Measurements from ENCODE around the gene TBC1D16.

TBC1D16 gene

DNA sequence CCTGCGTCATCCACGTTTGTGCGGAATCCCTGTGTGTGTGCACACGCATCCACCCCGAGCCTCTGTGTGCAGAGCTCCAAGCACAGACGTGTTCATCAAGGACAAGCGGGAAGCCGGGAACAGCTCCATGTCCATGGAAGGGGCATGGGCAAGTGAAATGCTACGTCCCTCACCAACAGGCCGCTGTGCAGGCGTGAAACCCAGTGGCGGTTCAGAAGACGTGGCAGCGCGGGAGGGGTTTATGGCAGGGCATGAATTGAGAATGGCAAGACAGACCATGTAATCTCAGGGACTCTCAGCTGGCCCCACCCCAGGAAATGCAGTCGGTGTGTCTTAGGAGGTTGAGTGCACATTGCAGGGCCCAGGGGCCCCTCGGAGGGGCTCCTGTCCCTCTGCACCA is 52.7 kb downstream of the TBC1D16 start:
- FAIRE-seq, result no peak
- no peak for TF ChIP-seq POLR2AphosphoS5 (IDR thresholded peaks at IDR 0.05; ENCODE audit: low read depth, low read length)
- TF ChIP-seq TAF1 (IDR thresholded peaks at IDR 0.05; ENCODE audit: borderline replicate concordance, low read depth, low read length), result no peak

DNA sequence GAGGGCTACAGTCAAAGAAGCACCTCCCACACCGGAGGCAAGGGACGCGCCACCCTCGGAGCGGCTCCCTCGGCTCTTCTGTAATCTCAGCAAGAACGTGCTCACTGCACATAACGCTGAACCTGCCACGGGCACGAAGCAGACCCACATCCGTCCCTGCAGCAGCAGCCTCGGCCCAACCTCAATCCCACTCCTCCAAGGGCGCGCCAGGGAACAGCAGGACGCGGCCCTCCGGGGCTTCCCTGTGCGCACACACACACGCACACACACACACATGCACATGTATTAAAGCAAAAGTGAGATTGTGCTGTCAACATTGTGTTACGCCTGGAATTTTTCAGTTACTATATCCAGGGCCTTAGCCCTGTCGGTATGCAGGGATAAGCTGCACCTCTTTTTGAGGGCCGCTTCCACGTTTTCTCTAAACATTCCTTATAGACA is 54.0 kb downstream of the TBC1D16 start:
- FAIRE-seq (no peak), DNase-seq (ENCODE audit: insufficient read length) (no peak)
- TF ChIP-seq POLR2AphosphoS5 (IDR thresholded peaks at IDR 0.05; ENCODE audit: low read depth, low read length) (no peak), POLR2A (IDR thresholded peaks at IDR 0.05; ENCODE audit: low read depth, low read length) (no peak), TAF1 (IDR thresholded peaks at IDR 0.05; ENCODE audit: borderline replicate concordance, low read depth, low read length) (no peak)

More for the DNA sequence above, 52.7 kb downstream of the TBC1D16 start:
- no peak for DNase-seq (ENCODE audit: insufficient read length)

DNA sequence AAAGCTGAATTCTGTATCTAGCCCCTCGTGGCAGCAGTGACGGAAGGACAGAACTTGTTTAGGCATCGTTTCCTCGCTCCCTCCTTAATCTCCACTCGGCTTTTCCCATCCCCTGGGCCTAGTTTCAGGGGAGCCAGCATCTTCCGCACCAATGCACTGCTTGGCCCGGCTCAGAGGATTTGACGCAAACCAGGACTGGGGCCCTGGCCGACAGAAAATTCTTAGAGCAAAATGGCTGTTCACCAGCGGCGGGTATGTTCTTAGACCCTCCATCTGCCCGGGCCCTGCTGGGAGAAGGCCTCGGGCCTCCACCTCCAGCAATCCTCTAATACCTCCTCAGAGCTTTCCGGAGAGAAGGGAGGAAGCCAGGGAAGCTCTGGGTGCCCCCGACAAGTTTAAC is 54.6 kb downstream of the TBC1D16 start:
- FAIRE-seq, result no peak
- no peak for DNase-seq (ENCODE audit: insufficient read length)
- no peak for TF ChIP-seq POLR2AphosphoS5 (IDR thresholded peaks at IDR 0.05; ENCODE audit: low read depth, low read length)
- no peak for TF ChIP-seq POLR2A (IDR thresholded peaks at IDR 0.05; ENCODE audit: low read depth, low read length)
- TF ChIP-seq TAF1 (IDR thresholded peaks at IDR 0.05; ENCODE audit: borderline replicate concordance, low read depth, low read length), result no peak

DNA sequence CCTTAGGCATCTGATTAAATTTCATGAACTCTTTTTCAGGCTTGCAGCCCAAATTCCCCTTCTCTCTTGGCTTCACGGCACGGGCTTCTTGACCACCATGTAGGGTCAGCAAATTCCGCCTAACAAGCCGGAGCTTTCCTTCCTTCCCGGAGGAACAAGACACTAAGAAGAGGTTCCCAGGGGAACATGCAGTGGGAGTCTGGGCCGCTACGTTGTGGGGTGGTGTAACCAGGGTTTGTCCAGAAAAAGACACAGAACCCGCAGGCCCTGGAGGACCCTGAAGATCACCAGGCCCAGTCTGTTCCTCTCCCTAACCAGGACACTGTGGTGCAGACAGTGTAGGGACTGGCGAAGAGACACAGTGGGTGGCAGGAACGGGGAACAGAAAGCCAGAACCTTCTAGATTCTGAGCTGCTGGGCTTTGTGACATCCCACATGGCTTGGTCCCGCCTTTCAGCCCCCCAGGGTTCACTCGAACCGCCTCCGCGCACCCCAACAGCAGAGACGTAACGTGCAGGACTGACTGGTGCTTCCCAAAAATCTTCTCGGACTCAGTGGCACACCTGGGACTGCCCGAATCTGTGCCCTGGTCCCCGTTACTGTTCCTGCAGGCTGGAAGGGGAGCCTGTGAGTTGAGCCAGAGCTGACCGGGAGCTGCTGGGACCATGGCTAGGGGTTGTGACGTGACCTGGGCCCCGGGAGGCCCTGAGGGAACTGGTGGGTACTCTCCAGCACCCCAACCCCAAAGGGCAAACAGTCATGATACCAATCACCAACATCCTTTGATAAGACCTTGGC is 55.2 kb downstream of the TBC1D16 start:
- no peak for DNase-seq (ENCODE audit: insufficient read length)
- FAIRE-seq, result no peak
- TF ChIP-seq POLR2A (IDR thresholded peaks at IDR 0.05; ENCODE audit: low read depth, low read length) (no peak), POLR2AphosphoS5 (IDR thresholded peaks at IDR 0.05; ENCODE audit: low read depth, low read length) (no peak), TAF1 (IDR thresholded peaks at IDR 0.05; ENCODE audit: borderline replicate concordance, low read depth, low read length) (no peak)

DNA sequence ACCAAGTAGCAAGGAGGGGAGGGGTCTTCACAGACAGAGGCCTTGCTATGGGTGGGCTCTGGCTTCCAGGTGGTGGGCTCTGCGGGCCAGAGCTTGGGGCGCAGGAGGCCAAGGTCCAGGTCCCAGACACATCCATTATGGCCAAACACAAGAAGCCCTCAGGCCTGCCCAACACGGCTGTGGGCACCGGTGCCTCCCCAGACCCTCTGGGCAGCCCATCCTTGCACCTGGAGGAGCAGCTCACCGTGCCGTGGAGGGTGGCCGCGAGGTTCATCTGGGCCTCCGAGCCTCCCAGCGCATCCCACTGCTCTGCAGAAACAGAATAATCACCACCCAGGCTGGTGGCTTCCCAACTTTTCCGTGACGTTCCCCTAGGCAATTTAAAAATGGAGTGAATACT is 55.9 kb downstream of the TBC1D16 start:
- no peak for TF ChIP-seq POLR2AphosphoS5 (IDR thresholded peaks at IDR 0.05; ENCODE audit: low read depth, low read length)
- TF ChIP-seq POLR2A (IDR thresholded peaks at IDR 0.05; ENCODE audit: low read depth, low read length), result no peak
- TF ChIP-seq TAF1 (IDR thresholded peaks at IDR 0.05; ENCODE audit: borderline replicate concordance, low read depth, low read length), result no peak
- DNase-seq (ENCODE audit: insufficient read length) (no peak), FAIRE-seq (no peak)

DNA sequence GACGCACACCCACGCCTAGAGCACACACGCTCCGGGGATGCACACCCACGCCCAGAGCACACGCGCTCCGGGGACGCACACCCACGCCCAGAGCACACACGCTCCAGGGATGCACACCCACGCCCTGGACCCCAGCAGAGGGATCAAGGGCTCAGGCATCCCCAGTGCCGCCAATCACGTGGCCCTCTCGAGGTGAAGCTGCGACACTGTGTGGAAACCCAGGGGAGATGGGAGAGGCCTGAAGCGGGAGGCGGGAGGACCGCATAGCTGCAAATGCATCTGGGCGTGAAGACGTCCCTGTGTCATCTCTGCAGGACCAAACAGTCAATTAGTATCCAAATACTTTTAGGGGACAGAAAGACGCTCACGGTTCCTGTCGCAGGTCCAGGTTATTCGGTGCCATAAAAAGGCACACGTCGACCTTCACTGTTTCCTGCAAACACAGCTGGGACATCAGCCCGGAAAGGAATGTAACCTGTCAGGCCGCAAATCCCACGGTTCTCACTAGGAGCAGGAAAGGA is 56.4 kb downstream of the TBC1D16 start:
- DNase-seq (ENCODE audit: insufficient read length) (no peak), FAIRE-seq (no peak)
- no peak for TF ChIP-seq TAF1 (IDR thresholded peaks at IDR 0.05; ENCODE audit: borderline replicate concordance, low read depth, low read length)
- TF ChIP-seq POLR2A (IDR thresholded peaks at IDR 0.05; ENCODE audit: low read depth, low read length), result no peak
- TF ChIP-seq POLR2AphosphoS5 (IDR thresholded peaks at IDR 0.05; ENCODE audit: low read depth, low read length), result no peak

DNA sequence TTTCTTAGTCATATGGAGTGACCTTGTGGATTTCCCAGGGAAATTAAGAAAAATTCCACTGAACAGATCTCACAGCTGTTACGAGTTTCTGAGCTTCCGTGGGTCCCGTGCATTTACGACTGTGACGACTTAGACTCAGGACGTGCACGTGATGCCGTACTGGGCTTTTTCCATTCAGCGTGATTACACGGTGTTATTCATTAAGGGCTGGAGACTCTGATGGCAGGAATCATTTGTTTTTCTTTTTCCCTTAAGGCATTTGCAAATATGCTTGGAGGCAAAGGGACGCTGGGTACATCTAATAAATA is 57.2 kb downstream of the TBC1D16 start:
- TF ChIP-seq POLR2AphosphoS5 (IDR thresholded peaks at IDR 0.05; ENCODE audit: low read depth, low read length), result no peak
- TF ChIP-seq POLR2A (IDR thresholded peaks at IDR 0.05; ENCODE audit: low read depth, low read length), result no peak
- no peak for TF ChIP-seq TAF1 (IDR thresholded peaks at IDR 0.05; ENCODE audit: borderline replicate concordance, low read depth, low read length)
- FAIRE-seq, result no peak
- no peak for DNase-seq (ENCODE audit: insufficient read length)

DNA sequence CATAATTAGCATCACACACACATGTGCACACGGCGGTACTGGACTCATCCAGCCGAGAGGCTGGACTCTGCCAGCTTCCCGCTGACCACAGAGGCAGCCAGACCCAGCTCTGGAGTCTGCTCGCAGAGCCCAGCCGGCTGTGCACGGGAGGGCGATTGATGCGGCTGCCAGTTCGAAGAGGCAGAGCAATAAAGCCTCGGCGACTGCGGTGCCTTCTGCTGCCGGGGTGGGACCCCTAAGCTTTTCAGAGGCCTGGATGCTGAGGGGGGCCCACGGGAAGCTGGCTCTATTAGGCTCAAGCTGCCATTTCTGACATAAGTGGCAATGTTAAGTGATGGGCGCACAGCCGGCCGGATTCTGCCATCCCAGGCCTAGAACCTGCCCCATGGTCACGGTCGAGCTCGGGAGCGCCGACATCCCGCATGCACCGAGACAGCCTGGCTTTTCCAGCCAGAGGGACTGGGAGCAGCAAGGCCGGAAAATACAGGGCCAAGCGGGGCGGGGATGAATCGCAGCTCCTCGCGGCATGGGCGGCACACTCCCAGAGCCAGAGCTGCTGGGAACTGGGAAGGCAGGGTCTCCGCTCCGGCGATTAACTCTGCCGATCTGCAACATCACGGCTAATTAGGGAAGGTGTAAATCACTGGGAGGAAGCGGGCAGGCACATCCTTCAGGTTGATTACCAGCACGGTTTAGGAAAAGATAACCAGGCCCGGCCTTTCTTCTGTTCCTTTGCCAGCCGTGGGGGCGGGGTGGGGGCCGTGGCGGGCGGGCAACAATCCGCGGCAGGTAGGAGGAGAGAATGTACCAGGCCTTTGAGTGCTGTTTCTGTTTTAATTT is 57.7 kb downstream of the TBC1D16 start:
- no peak for FAIRE-seq
- TF ChIP-seq TAF1 (IDR thresholded peaks at IDR 0.05; ENCODE audit: borderline replicate concordance, low read depth, low read length) (no peak), POLR2A (IDR thresholded peaks at IDR 0.05; ENCODE audit: low read depth, low read length) (no peak), POLR2AphosphoS5 (IDR thresholded peaks at IDR 0.05; ENCODE audit: low read depth, low read length) (no peak)

DNA sequence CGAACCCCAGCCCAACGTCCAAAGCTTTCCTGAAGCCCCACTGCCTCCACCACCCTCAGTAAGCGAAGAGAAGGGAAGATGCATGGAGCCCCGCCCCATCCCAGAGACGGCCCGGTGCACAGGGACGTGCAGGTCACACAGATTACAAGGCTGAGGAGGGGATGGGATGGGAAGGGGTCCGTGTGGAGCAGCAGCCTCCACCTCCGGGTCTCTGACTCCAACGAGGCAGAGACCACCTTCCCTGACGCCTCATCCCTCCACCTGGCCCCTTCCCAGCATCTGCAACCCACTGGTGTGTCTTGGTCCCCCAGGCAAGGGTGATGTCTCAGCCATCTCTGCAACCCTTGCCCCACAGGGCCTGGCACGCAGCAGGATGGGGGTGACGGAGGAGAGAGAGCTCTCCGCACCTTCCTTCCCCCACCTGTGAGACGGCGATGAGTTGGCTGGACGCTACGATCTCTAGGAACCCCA is 58.5 kb downstream of the TBC1D16 start:
- FAIRE-seq, result no peak
- DNase-seq (ENCODE audit: insufficient read length), result no peak
- no peak for TF ChIP-seq POLR2AphosphoS5 (IDR thresholded peaks at IDR 0.05; ENCODE audit: low read depth, low read length)
- TF ChIP-seq POLR2A (IDR thresholded peaks at IDR 0.05; ENCODE audit: low read depth, low read length), result no peak
- no peak for TF ChIP-seq TAF1 (IDR thresholded peaks at IDR 0.05; ENCODE audit: borderline replicate concordance, low read depth, low read length)

More for the DNA sequence above, 57.7 kb downstream of the TBC1D16 start:
- DNase-seq (ENCODE audit: insufficient read length), result no peak

DNA sequence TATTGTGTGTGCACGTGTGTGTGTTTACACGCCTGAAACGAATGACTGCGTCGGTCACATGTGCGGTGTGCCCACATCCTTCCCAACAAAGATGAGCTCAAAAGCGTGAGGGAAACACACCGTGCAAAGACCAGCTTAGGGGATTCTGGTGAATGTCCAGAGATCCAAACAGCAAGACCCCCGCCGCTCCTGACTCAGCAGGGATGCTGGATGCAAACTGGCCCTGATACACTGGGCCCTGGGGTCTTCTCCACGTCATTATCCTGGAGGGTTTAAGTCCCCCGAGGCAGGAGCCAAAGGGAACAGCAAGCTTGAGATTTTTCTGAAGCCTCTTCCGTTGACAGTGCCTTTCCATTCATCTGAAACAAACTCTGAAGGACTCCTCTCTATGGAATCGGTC is 59.2 kb downstream of the TBC1D16 start:
- DNase-seq (ENCODE audit: insufficient read length), result no peak
- FAIRE-seq, result no peak
- TF ChIP-seq TAF1 (IDR thresholded peaks at IDR 0.05; ENCODE audit: borderline replicate concordance, low read depth, low read length), result no peak
- no peak for TF ChIP-seq POLR2A (IDR thresholded peaks at IDR 0.05; ENCODE audit: low read depth, low read length)
- no peak for TF ChIP-seq POLR2AphosphoS5 (IDR thresholded peaks at IDR 0.05; ENCODE audit: low read depth, low read length)

DNA sequence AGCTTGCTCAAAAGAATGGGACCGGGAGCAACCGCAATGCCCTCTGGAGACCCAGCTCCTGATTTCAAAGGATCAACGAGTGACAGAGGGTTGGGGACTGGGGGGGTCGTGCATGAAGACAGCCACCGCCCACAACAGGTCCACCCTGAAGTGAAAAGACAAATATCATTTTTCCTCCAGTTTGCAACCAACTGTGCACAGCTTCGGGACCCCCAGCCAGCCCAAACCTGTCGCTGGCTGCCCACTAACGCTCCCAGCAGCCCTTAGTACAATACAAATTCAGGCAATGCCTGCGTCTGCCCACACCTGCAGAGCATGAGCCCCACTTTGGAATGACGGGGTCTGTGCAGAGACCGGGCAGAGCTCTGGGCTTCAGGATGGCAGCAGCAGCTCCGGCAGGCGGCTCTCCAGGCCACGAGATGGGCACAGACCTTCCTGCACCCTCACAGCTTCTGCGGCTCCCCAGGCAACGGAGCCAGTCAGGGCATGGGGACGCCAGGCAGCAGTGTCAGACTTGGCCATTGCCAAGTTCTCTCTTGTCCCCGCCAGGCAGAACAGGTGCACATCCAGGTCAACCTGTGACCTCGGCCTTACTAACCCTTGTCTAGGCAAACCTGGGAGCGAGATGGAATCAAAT is 60.1 kb downstream of the TBC1D16 start:
- no peak for FAIRE-seq

More for the DNA sequence above, 60.1 kb downstream of the TBC1D16 start:
- no peak for DNase-seq (ENCODE audit: insufficient read length)
- TF ChIP-seq TAF1 (IDR thresholded peaks at IDR 0.05; ENCODE audit: borderline replicate concordance, low read depth, low read length) (no peak), POLR2A (IDR thresholded peaks at IDR 0.05; ENCODE audit: low read depth, low read length) (no peak), POLR2AphosphoS5 (IDR thresholded peaks at IDR 0.05; ENCODE audit: low read depth, low read length) (no peak)

Measured in GM12892 (cell line).